Panc1 (cell line): ENCODE data around the gene TMOD1. TPM values are rescaled to one million over a fixed set of nuclear protein-coding genes. Genes with fewer than 3 reads are reported as not detected.

ENCODE experiments used
- ATAC-seq: fragments of 200-7000 bp; cut with Tn5 transposase; 2 replicates; pipeline ENCODE4 v1.9.1; 2020; ENCODE audit warnings: mild to moderate bottlenecking, moderate library complexity
- BruUV-seq: library from RNA; stranded (reverse); fragments of 400-500 nt; replicated peaks from 2 replicates; lab custom pipeline; 2021; lab: Mats Ljungman, UMichigan
- CTCF ChIA-PET: fragments of 300-600 bp; sonication (Branson Sonifier 250); formaldehyde crosslinking; loops from one replicate; lab custom pipeline; 2022; ENCODE audit warnings: antibody characterized with exemption; lab: Charles Lee
- POLR2A ChIA-PET: fragments of 300-600 bp; sonication (Branson Sonifier 250); formaldehyde crosslinking; loops from one replicate; lab custom pipeline; 2022; ENCODE audit warnings: antibody characterized with exemption; lab: Charles Lee
- DNase-seq: peaks from one replicate; pipeline ENCODE4 v3.0.0-alpha.2; 2010; ENCODE audit warnings: low read depth, low spot score
- H3K27ac ChIP-seq: 2 replicates; pipeline ENCODE4 v1.5.1; 2011; ENCODE audit warnings: mild to moderate bottlenecking, low read length, inconsistent platforms
- H3K27me3 ChIP-seq: fragments of 200-500 bp; sonication (Bioruptor generic); 2 replicates; pipeline ENCODE4 v1.6.0; 2014; ENCODE audit warnings: low read length, inconsistent platforms; ENCODE audit not compliant: control insufficient read depth, insufficient read depth
- H3K36me3 ChIP-seq: fragments of 200-500 bp; sonication (Bioruptor generic); 2 replicates; pipeline ENCODE4 v1.5.1; 2014; ENCODE audit warnings: inconsistent platforms, mild to moderate bottlenecking, low read length, moderate library complexity; ENCODE audit not compliant: control insufficient read depth, insufficient read depth
- H3K4me1 ChIP-seq: 2 replicates; pipeline ENCODE4 v1.5.1; 2011; ENCODE audit warnings: inconsistent platforms, mild to moderate bottlenecking, low read length, moderate library complexity; ENCODE audit not compliant: control insufficient read depth, insufficient read depth
- H3K4me3 ChIP-seq, 2 experiments: 2 replicates each; pipeline ENCODE4 v1.5.1; 2011 to 2012; ENCODE audit warnings: low read depth in 2 of 2, low read length in 2 of 2, mild to moderate bottlenecking in 2 of 2, inconsistent platforms in 1 of 2, moderate library complexity in 1 of 2
- H3K9me3 ChIP-seq: fragments of 200-500 bp; sonication (Bioruptor generic); 2 replicates; pipeline ENCODE4 v1.5.1; 2014; ENCODE audit warnings: low read depth, mild to moderate bottlenecking, inconsistent platforms, low read length, moderate library complexity; ENCODE audit not compliant: control insufficient read depth, insufficient read depth
- POLR2AphosphoS5 ChIP-seq: IDR thresholded peaks from 2 replicates; pipeline ENCODE4 v1.6.1; 2012; ENCODE audit warnings: mild to moderate bottlenecking, low read depth, low read length, moderate library complexity
- SIN3A ChIP-seq: IDR thresholded peaks from 2 replicates; pipeline ENCODE4 v1.6.1; 2012; ENCODE audit warnings: low read depth, mild to moderate bottlenecking, low read length, moderate library complexity, borderline replicate concordance; ENCODE audit not compliant: insufficient read depth
- TCF7L2 ChIP-seq: IDR thresholded peaks from 2 replicates; pipeline ENCODE4 v1.6.1; 2011; ENCODE audit warnings: mild to moderate bottlenecking, low read depth, low read length, inconsistent platforms
- in situ Hi-C: cut with HindIII; loops from 2 replicates; pipeline ENCODE4 v1.10.0; 2016; ENCODE audit warnings: low sequenced_read_pairs, low pct_unique_long_range_greater_than_20kb
- intact Hi-C: fragments of 100-400 bp; cut with micrococcal nuclease; formaldehyde crosslinking; loops from one replicate; pipeline ENCODE4 v1.10.0; 2022; ENCODE audit not compliant: unreplicated experiment
- total RNA-seq: library from RNA; stranded (reverse); gene quantifications from one replicate; pipeline ENCODE4 v1.2.1, GENCODE V29; 2021; ENCODE audit not compliant: unreplicated experiment
- TF ChIP-seq, protein P1 (sequence below), 2 experiments: IDR thresholded peaks; 2 replicates each; pipeline ENCODE4 v1.6.1; 2011 to 2012; ENCODE audit warnings: low read depth in 2 of 2, control low read depth in 1 of 2, low read length in 1 of 2, mild to moderate bottlenecking in 1 of 2, moderate library complexity in 1 of 2; ENCODE audit not compliant: insufficient read depth in 1 of 2
- TF ChIP-seq, protein P2 (sequence below): fragments of 450-650 bp; IDR thresholded peaks from 2 replicates; pipeline ENCODE4 v1.5.1; 2017; ENCODE audit warnings: mild to moderate bottlenecking

Gene TMOD1
- total RNA-seq, 1 experiment from 2014 or later = 1.4 TPM

DNA sequence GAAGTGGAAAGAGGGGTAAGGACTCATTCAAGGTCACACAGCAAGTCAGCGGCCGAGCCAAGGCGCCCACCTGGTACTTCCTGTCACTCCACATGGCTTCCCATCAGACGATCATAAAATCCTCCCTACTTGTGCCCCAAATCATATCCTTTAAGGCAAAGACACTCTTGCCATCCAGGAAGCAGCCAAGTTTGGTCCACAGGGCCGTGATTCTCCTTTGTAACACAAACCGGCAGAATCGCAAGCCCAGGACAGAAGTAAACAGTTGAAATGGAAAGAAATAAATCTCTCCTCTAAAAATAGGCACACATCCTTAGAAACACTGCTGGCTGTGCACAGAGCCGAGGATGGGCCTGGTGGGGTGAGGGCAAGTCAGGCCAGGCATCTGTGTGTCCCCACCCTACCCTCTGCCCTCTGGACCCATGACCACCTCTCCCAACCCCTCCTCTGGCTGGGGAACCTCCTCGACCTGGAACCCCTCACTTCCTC, 30.5 kb downstream of the TMOD1 start:
- CTCF ChIA-PET = no interaction called here
- BruUV-seq = no TSS peak
- intact Hi-C loops = no loop called here

DNA sequence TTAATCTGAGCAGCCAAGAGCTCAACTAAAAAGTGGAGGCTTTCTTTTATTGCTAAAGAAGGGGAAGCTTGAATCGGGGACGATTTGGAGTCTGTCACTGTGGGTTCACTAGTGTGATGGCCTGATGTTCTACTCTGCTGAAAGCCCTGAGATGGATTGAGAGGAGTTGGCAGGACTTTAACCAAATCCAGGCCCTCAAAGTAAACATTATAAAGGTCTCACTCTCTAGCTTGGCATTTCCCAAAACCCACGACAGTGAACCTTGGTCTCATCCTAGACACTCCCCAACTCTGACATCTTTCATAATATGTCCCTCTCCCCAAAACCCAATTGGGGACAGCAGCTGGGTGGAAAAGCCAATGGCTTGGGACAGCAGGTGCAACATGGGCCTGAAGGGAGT, 32.7 kb downstream of the TMOD1 start:
- intact Hi-C loops (no loop called here), in situ Hi-C loops (no loop called here)
- Histone ChIP-seq H3K27ac (no peak overlapping the region), H3K4me3 (no peak overlapping the region), H3K4me1 (no peaks in the 10 kb centered on the region), H3K36me3 (no peaks in the 10 kb centered on the region), H3K27me3 (no peaks in the 10 kb centered on the region), H3K9me3 (no peaks in the 10 kb centered on the region)
- ChIA-PET POLR2A (no interaction called here), CTCF (no interaction called here)
- TF ChIP-seq, protein P1, sequence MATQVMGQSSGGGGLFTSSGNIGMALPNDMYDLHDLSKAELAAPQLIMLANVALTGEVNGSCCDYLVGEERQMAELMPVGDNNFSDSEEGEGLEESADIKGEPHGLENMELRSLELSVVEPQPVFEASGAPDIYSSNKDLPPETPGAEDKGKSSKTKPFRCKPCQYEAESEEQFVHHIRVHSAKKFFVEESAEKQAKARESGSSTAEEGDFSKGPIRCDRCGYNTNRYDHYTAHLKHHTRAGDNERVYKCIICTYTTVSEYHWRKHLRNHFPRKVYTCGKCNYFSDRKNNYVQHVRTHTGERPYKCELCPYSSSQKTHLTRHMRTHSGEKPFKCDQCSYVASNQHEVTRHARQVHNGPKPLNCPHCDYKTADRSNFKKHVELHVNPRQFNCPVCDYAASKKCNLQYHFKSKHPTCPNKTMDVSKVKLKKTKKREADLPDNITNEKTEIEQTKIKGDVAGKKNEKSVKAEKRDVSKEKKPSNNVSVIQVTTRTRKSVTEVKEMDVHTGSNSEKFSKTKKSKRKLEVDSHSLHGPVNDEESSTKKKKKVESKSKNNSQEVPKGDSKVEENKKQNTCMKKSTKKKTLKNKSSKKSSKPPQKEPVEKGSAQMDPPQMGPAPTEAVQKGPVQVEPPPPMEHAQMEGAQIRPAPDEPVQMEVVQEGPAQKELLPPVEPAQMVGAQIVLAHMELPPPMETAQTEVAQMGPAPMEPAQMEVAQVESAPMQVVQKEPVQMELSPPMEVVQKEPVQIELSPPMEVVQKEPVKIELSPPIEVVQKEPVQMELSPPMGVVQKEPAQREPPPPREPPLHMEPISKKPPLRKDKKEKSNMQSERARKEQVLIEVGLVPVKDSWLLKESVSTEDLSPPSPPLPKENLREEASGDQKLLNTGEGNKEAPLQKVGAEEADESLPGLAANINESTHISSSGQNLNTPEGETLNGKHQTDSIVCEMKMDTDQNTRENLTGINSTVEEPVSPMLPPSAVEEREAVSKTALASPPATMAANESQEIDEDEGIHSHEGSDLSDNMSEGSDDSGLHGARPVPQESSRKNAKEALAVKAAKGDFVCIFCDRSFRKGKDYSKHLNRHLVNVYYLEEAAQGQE (IDR thresholded peaks at IDR 0.05; ENCODE audit: insufficient read depth in 1 of 2, low read depth in 2 of 2, low read length in 1 of 2) = no peak
- no peak for TF ChIP-seq POLR2AphosphoS5
- TF ChIP-seq, protein P2, sequence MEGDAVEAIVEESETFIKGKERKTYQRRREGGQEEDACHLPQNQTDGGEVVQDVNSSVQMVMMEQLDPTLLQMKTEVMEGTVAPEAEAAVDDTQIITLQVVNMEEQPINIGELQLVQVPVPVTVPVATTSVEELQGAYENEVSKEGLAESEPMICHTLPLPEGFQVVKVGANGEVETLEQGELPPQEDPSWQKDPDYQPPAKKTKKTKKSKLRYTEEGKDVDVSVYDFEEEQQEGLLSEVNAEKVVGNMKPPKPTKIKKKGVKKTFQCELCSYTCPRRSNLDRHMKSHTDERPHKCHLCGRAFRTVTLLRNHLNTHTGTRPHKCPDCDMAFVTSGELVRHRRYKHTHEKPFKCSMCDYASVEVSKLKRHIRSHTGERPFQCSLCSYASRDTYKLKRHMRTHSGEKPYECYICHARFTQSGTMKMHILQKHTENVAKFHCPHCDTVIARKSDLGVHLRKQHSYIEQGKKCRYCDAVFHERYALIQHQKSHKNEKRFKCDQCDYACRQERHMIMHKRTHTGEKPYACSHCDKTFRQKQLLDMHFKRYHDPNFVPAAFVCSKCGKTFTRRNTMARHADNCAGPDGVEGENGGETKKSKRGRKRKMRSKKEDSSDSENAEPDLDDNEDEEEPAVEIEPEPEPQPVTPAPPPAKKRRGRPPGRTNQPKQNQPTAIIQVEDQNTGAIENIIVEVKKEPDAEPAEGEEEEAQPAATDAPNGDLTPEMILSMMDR = no peak
- no peak for TF ChIP-seq TCF7L2
- no peak for TF ChIP-seq SIN3A
- ATAC-seq (no peak), DNase-seq (no peak)
- BruUV-seq = no TSS peak

More for the DNA sequence above, 30.5 kb downstream of the TMOD1 start:
- Histone ChIP-seq H3K4me1 (no peaks in the 10 kb centered on the region), H3K36me3 (no peaks in the 10 kb centered on the region), H3K9me3 (no peaks in the 10 kb centered on the region), H3K27me3 (no peaks in the 10 kb centered on the region), H3K4me3 (no peak overlapping the region), H3K27ac (no peak overlapping the region)
- ATAC-seq = no peak
- DNase-seq = no peak
- TF ChIP-seq SIN3A = no peak
- TF ChIP-seq, protein P1 (IDR thresholded peaks at IDR 0.05; ENCODE audit: insufficient read depth in 1 of 2, low read depth in 2 of 2, low read length in 1 of 2) = no peak
- POLR2A ChIA-PET = no interaction called here
- in situ Hi-C loops = no loop called here
